Measurements from ENCODE around the gene PTGFRN.

- no peak for TF ChIP-seq CUX1 (CRISPR knock-in tag; IDR thresholded peaks at IDR 0.05)
- no peak for TF ChIP-seq CREM (IDR thresholded peaks at IDR 0.05; ENCODE audit: low read depth)
- no peak for TF ChIP-seq POLR2AphosphoS5 (IDR thresholded peaks at IDR 0.05; ENCODE audit: control insufficient read depth, insufficient read depth, low read depth, low read length)
- TF ChIP-seq KAT2B (IDR thresholded peaks at IDR 0.05; ENCODE audit: low read depth, low read length): no peak
- TF ChIP-seq FOXK2 (conservative IDR thresholded peaks at IDR 0.05 in 1 of 2, IDR thresholded peaks at IDR 0.05 in 1 of 2; ENCODE audit: low read depth in 2 of 2): no peak
- no peak for TF ChIP-seq HDAC6 (IDR thresholded peaks at IDR 0.05; ENCODE audit: low read depth, low read length)
- no peak for TF ChIP-seq ATF7 (IDR thresholded peaks at IDR 0.05)
- TF ChIP-seq FOXK1 (CRISPR knock-in tag; IDR thresholded peaks at IDR 0.05; ENCODE audit: borderline replicate concordance): no peak
- TF ChIP-seq RFX5 (IDR thresholded peaks at IDR 0.05; ENCODE audit: low read depth, low read length): no peak
- TF ChIP-seq ZEB2 (IDR thresholded peaks at IDR 0.05): no peak
- no peak for TF ChIP-seq YY1 (IDR thresholded peaks at IDR 0.05; ENCODE audit: borderline replicate concordance in 1 of 3, control insufficient read depth in 1 of 3, extremely low read depth in 1 of 3, insufficient read depth in 3 of 3, insufficient read length in 1 of 3, insufficient replicate concordance in 2 of 3, low read depth in 1 of 3, low read length in 2 of 3)
Observed at GRCh38 chr1:116933606-116934515, 24.1 kb downstream of the PTGFRN start.
